A204.1 (cell line): ENCODE data around the gene E2F1.
"Not testable (repeated sequence)": the region's sequence is repeated elsewhere in the genome, so short reads cannot be mapped to it uniquely, and the experiment has no call there.

Experiments
- FAIRE-seq: peaks from 2 replicates; lab custom pipeline; 2012; peaks lifted over from hg19 to GRCh38; lab: Jason Lieb, UNC

E2F1 gene

DNA sequence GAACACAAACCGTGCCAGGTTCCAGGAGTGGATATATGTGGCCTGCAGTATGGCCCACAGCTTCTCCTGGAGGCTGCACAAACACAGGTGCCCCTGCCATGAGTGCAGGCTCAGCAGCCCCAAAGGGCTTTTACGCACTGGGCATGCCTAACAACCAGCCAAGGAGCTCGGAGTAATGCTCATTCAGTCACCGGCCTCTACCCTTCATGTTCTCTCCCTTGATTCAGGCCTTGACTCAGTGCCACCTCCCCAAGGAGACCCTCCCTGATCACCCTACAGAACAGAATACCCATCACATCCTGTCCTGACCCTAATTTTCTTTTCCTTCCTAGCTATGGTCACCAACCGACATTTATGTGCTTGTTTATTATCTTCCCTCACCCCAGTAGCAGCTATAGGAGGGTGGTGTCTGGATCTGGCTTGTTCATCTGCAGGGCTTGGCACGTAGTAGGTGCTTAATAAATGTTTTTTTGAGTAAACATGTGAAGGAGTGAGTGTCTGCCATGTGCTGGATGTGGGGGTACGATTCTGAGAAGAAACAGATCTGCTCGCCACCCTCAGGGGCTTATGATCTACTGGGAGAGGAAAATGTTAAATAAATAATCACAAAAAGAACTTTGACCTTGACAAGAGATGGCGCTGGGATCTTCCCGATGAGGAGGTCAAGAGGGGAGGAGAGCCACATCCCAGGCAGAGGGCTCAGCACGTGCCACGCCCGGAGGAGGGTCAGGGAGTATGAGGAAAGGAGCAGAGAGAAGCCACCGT, 24.7 kb upstream of the E2F1 start:
- no peak for FAIRE-seq

DNA sequence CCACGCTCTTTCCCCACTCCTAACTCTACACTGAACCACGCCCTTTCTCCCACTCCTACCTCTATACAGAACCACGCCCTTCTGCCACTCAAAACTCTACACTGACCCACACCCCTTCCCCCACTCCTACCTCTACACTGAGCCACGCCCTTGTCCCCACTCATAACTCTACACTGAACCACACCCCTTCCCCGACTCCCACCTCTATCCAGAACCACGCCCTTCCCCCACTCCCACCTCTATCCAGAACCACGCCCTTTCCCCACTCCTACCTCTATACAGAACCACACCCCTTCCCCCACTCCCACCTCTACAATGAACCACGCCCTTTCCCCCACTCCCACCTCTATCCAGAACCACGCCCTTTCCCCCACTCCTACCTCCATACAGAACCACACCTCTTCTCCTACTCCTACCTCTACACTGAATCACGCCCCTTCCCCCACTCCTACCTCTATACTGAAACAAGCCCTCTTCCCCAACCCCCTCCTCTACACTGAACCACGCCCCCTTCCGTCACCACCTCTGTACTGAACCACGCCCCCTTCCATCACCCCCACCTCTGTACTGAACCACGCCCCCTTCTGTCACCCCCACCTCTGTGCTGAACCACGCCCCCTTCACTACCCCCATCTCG, 23.8 kb upstream of the E2F1 start:
- FAIRE-seq: no peak

DNA sequence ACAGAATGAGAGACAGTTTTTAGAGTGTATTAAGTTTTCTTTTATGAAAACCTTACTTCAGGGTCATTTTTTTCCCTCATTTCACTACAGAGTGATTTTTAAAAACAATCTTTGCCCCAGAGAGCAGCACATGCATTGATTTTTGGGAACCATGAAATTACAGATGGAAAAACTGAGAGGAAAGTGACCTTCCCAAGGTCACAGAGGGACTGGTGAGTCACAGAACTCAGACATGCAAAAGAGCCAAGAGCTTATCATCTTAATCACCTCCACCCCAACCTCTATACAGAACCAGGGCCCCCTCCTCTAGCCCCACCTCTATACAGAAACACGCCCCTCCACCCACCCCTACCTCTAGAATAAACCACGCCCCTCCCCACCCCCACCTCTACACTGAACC, 23.2 kb upstream of the E2F1 start:
- FAIRE-seq: no peak

DNA sequence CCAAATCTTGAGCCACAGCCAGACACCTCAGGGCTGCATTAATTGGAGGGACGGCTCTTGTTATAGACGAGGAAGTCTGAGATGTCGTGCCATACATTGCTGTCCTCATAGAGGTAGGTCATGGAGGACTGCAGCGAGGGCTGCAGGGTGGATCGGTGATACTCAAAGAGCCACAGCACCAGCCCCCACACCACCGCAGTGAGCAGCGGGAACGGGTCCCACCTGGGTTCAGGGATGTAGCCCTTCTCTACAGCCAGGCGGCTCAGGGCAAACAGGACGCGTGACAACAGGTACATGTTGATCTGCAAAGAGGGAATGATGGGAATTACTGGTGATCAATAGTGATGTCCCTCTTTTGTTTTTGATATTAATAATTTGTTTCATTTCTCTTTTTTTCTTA, 21.5 kb upstream of the E2F1 start:
- FAIRE-seq: no peak

DNA sequence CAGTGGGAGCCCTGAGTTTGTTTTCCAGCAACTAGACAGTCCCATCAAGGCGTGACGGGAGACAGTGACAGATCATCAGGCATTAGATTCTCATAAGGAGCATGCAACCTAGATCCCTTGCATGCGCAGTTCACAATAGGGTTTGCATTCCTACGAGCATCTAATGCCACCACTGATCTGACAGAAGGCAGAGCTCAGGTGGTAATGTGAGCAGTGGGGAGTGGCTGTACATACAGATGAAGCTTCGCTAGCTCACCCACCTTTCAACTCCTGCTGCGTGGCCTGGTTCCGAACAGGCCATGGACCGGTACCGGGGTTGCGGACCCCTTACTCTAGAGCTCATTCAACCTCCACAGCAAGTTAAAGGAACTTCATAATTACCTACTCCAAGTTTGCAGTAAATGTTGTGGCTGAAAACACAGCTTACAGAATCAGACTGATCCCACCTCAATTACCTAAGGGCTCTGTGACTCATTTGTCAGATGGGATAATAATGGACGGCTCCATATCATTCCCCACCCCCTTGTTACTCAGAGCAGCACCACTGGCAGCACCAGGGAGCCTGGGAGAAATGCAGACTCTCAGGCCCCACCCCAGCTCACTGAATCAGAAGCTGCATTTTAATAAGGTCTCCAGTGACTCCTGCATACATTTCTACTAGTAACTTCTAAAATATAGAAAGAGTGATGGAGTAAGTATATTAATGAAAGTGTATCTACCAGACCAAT, 18.2 kb upstream of the E2F1 start:
- no peak for FAIRE-seq

DNA sequence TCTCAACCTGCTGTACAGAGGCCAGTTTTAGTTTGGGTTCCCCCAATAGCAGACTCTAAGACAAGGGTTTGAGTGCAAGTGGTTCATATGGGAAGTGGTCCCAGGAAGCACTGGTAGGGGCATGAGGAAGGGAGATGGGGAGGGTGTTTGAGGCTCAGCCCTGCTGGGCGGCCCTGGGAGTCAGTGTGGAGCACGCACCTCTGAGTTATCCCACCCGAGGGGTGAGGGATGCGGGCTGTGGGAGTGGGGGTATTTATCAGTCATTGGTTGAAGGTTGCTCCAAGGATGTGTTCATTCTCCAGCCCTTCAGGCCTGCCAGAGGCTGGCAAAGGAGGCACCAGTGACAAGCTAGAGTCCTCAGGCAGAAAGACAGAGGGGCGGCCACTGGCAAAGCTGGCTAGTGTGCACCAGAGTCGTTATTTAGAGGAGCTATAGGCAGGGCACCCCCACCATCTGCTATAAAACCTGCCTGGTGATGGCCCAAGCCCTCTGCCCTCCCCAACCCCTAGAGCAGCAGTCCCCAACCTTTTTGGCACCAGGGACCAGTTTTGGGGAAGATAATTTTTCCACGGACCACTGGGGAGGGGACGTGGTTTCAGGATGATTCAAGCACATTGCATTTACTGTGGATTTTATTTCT, 17.4 kb upstream of the E2F1 start:
- no peak for FAIRE-seq

DNA sequence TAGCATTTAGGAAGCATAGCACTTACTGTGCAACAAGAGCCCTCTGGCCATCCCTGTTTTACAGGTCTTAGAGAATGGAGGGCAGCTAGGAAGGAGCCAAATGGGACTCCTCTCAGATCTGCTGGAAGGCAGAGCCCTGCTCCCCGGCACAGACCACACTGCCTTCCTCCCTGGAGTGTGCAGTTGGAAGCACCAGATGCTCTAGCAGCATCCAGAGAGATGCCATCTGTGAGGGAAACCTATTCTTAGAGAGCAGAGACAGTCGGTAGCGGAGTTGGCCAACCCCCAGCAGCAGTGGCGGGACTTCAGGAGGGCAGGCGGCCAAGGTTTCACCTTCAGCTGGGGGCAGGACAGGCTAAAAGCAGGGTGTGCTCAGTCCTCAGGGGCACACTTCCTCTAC, 16.7 kb upstream of the E2F1 start:
- no peak for FAIRE-seq

DNA sequence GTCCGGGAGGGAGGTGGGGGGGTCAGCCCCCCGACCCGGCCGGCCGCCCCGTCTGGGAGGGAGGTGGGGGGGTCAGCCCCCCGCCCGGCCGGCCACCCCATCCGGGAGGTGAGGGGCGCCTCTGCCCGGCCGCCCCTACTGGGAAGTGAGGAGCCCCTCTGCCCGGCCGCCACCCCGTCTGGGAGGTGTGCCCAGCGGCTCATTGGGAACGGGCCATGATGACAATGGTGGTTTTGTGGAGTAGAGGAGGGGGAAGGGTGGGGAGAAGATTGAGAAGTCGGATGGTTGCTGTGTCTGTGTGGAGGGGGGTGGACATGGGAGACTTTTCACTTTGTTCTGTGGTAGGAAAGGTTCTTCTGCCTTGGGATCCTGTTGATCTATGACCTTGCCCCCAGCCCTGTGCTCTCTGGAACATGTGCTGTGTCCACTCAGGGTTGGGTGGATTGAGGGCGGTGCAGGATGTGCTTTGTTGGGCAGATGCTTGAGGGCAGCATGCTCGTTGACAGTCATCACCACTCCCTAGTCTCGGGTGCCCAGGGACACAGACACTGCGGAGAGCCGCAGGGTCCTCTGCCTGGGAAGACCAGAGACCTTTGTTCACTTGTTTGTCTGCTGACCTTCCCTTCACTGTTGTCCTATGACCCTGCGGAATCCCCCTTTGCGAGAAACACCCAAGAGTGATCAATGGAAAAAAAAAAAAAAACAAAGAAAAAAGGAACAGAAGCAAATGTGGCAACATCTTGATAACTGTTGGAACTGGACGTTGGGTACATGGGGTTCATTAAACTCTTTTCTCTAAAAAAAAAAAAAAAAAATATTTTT, 15.7 kb upstream of the E2F1 start:
- FAIRE-seq: no peak

DNA sequence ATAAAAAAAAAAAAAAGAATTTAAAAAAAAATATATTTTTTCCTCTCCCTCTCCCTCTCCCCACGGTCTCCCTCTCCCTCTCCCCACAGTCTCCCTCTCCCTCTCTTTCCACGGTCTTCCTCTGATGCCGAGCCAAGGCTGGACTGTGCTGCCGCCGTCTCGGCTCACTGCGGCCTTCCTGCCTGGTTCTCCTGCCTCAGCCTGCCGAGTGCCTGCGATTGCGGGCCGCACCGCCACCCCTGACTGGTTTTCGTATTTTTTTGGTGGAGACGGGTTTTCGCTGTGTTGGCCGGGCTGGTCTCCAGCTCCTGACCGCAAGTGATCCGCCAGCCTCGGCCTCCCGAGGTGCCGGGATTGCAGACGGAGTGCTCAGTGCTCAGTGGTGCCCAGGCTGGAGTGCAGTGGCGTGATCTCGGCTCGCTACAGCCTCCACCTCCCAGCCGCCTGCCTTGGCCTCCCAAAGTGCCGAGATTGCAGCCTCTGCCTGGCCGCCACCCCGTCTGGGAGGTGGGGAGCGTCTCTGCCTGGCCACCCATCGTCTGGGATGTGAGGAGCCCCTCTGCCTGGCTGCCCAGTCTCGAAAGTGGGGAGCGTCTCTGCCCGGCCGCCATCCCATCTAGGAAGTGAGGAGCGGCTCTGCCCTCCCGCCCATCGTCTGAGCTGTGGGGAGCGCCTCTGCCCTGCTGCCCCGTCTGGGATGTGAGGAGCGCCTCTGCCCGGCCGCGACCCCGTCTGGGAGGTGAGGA, 14.7 kb upstream of the E2F1 start:
- not testable (repeated sequence) for FAIRE-seq

DNA sequence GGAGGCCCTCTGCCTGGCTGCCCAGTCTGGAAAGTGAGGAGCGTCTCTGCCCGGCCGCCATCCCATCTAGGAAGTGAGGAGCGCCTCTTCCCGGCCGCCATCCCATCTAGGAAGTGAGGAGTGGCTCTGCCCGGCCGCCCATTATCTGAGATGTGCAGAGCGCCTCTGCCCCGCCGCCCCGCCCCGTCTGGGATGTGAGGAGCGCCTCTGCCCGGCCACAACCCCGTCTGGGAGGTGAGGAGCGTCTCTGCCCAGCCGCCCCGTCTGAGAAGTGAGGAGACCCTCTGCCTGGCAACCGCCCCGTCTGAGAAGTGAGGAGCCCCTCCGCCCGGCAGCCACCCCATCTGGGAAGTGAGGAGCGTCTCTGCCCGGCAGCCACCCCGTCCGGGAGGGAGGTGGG, 12.8 kb upstream of the E2F1 start:
- FAIRE-seq: not testable (repeated sequence)

DNA sequence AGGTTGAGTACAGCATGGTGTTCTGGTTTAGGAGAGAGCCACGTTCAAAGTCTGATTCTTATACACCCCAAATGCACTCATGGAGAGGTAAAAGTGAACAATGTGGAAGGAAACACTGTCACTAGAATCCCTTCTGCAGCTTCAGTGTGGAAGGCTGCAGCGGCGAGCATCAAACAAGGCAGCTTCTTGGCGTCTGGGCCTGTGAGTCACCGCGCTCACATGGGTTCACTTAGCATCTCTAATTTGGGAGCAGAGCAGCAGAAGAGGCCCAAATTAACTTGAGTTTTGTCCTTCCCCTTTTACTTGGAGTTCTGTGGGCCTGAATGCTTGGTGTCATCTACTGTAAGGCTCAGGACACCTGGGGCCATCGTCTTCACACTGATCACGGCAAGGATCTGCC, 10.9 kb upstream of the E2F1 start:
- FAIRE-seq: no peak

DNA sequence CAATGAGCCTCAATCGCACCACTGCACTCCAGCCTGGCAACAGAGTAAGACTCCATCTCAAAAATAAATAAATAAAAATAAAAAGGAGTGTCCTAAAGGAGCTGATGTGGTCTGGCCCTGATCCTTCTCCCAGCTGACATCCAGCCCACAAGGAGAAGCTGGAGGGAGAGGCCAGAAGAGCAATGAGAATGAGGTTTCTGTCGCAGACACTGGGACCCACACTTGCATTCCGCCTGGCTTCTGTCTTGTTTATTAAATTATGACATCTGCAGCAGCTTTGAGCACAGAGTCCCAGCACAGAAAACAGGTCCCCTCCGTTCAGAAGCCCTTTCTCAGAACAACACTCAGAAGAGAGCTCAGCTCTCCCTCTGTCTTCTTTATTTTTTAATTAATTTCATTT, 10.3 kb upstream of the E2F1 start:
- no peak for FAIRE-seq

DNA sequence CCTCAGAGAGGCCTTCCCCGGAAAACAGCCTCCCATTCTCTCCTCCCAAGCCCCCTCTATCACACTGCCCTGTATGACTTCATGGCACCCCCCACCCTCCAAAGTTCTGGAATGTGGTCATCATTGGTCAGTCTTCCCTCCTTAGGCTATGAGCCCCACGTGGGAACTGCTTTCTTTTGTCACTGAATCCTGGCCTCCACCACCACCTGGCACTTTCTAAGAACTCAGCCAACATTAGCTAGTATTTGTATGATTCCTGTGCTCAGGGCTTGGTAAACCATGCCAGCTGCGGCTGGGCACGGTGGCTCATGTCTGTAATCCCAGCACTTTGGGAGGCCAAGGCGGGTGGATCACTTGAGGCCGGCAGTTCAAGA, 8.4 kb upstream of the E2F1 start:
- FAIRE-seq: no peak

DNA sequence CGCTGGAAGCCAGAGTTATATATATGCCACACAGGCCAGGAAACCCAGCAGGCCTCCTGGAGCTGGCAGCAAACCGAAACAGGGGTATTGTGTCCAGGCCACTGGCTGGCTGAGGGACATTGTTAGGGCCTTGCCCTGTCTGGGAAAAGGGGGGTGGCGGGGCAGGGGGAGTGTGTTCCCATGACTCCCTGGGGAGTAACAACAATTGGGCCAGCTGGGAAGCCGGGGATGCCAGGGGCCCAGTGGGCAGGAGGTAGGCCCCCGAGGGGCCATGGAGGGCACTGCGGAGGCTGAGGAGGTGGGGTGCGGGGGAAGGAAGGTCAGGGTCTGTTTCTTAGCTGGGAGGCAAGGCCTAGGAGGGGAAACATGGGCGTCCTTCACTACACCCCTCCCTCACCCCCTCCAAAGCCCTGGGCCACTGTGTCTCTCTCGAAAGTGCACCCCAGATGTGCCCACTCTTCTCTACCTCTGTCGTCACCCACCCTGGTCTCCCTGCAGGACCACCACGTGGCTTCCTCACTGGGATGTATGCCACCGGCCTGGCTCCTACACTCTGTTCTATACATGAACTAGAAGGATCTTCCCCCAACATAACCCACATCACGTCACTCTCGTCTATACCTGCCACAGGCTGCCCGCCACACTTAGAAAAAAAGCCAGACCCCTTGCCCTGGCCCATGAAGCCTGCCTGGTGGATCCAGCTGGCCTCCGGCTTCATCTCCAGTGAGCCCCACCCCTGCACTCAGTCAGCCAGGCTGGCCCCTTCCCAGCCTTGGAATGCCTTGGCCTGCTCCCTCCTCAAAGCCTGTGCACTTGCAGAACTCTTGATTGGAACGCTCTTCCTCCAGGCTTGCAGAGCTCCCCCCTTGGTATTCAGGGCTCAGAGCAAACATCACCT, 7.8 kb upstream of the E2F1 start:
- FAIRE-seq: no peak

DNA sequence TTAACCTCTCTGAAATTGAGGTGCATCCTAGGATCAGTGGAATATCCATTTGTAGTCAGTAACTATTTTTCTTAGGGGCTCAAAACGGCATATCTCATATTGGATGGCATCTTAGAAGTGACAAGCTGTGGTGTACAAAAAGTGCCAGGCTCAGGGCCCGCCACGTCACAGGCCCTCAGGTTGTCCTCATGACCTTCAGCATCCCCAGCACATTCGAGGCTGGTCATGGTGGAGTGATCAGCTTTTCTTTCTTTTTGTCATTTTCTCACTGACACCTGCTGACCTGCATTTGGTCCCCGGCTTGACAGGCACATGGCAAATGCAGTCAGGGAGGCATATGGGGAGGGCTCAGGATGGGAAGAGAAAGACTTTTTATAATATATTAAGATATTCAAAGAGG, 7.1 kb upstream of the E2F1 start:
- no peak for FAIRE-seq

DNA sequence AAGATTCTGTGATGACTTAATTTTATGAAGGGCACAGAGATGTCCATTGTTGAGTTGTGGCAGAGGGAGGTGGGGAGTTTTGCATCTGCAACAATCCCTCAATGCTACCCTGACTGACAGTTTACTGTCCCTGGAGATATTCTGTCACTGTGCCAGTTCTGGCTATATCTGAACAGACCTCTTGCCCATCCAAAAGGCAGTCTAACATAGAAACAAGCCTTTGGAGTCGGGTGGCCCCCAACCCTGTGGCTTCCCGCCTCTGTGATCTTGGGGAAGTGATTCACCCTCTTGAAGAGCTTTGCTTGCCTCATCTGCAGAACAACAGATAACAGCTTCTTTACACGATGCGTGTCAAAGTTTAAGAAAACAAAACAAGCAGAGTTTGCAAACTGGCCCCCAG, 3.8 kb upstream of the E2F1 start:
- FAIRE-seq: no peak

DNA sequence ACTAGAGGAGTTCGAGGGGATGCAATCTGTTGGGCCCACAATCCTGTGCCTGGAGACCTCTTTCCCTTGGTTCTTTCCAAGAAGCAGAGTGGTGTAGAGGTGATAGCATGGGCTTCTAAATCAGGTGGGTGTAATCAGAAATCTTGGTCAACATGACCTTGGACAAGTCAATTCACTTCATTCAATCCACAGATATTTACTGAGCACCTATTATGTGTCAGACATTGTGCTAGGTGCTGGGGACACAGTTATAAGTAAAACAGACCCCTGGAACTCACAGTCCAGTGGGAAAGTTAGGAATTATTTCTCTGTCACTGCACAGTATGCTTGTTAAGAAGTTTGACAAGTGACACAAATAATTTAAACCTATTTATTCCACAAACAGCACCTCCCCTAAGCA, 3.3 kb upstream of the E2F1 start:
- no peak for FAIRE-seq

DNA sequence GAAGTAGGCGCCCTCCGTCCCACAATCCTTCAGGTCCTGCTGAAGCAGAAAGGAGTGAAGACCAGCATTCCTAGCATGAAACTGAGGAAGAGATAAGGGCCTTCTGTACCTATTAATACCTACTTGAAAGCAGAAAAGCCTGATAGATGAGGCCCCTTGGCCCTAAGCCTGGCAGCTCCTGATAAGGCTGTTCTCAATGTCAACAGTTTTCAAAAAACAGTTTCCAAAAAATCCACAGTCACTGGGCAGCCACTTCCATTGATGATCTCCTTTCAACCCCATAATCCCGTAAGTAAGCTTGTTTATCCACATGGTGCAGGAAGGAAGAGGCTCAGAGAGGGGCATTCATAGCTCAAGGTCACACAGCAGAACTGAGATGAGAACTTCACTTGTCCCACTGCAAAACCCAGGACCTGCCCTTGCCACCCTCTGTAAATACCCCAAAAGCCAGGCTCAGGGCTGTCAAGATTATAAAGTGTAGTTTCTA, 2.8 kb upstream of the E2F1 start:
- FAIRE-seq: no peak

DNA sequence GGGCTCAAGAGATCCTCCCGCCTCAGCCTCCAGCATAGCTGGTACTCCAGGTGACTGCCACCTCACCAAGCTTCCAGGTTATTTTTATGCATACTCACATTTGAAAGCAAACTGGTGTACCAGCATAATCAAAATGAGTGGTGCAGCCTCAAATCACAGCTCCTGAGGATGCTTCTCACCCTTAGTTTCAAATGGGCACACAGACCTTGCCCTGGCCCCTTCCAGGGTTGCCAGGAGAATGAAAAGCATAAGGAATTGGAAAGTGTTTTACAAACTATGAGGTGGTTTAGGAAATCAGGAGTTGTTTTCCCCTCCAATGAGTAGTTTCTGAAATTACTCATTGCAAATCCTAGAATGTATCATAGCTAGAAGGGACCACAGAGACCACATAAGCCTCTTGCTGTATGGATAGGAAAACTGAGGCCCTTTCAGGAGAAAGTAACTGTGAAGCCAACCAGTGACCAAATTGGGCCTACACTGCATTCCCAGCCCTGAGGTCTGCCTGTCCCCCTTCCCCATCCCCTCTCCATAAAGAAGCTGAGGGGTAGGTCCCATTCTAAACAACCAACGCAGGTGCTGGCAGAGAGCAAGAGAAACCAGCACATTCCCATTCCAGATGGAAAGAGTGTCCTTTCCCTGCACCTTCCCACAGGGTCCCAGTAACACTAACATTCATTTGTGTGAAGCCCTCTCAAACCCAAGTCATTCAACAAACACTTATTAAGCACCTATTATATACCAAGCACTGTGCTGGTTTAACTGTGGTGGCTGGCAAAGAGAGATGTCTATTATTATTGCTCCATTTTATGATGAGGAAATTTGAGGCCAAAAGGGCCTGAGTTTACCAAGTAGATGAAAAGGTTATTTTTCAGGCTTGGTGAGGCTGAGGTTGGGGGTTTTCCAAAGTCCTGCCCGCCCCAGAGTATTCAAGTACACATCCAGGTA, 2.1 kb upstream of the E2F1 start:
- no peak for FAIRE-seq
